HFFc6 (cell line): ENCODE measurements around the gene SPATA45. TPM values are rescaled to one million over a fixed set of nuclear protein-coding genes. Genes with fewer than 3 reads are reported as not detected.

Experiments used
- DNase-seq: peaks from one replicate; pipeline ENCODE4 v3.0.0-alpha.2; 2018
- H3K27ac Mint-ChIP-seq: 2 replicates; pipeline ENCODE4 v1.8.0; 2020; ENCODE audit warnings: mild to moderate bottlenecking, mixed read lengths
- H3K27me3 Mint-ChIP-seq: 2 replicates; pipeline ENCODE4 v1.8.0; 2021; ENCODE audit warnings: mild to moderate bottlenecking, moderate library complexity, mixed read lengths; ENCODE audit not compliant: insufficient read depth
- H3K36me3 Mint-ChIP-seq: 2 replicates; pipeline ENCODE4 v1.8.0; 2021; ENCODE audit warnings: low read depth, mixed read lengths
- H3K4me1 Mint-ChIP-seq: 2 replicates; pipeline ENCODE4 v1.8.0; 2020; ENCODE audit warnings: low read depth, mixed read lengths
- H3K4me3 Mint-ChIP-seq: 2 replicates; pipeline ENCODE4 v1.8.0; 2020; ENCODE audit warnings: mild to moderate bottlenecking, moderate library complexity, mixed read lengths
- H3K9me3 Mint-ChIP-seq: 2 replicates; pipeline ENCODE4 v1.8.0; 2020; ENCODE audit warnings: mild to moderate bottlenecking, mixed read lengths
- total RNA-seq, 6 experiments: library from RNA; stranded (reverse); fragmentation: NEBNext Ultra II Directional; extraction: Animal tissue kit (Norgen Biotek cat#: 25700); gene quantifications; 2 replicates in 1 of 6; 3 replicates in 5 of 6; pipeline ENCODE4 v1.2.3, GENCODE V29; 2021
- TF ChIP-seq, protein P1 (sequence below): fragments of 200-600 bp; sonication (generic); IDR thresholded peaks from 2 replicates; pipeline ENCODE4 v1.5.0; 2021; ENCODE audit warnings: antibody characterized with exemption, mild to moderate bottlenecking

The SPATA45 gene
- total RNA-seq, 6 experiments from 2014 or later = not detected

GRCh38 chr1:212827171-212827776 is 20.2 kb downstream of the SPATA45 start:
- Mint-ChIP-seq H3K4me3 (no peak overlapping the region), H3K27ac (no peak overlapping the region), H3K4me1 (no peaks in the 10 kb centered on the region), H3K27me3 (peaks cover 6% of the 10 kb centered on the region), H3K36me3 (peaks cover 17% of the 10 kb centered on the region), H3K9me3 (peaks cover 27% of the 10 kb centered on the region)
- TF ChIP-seq, protein P1, sequence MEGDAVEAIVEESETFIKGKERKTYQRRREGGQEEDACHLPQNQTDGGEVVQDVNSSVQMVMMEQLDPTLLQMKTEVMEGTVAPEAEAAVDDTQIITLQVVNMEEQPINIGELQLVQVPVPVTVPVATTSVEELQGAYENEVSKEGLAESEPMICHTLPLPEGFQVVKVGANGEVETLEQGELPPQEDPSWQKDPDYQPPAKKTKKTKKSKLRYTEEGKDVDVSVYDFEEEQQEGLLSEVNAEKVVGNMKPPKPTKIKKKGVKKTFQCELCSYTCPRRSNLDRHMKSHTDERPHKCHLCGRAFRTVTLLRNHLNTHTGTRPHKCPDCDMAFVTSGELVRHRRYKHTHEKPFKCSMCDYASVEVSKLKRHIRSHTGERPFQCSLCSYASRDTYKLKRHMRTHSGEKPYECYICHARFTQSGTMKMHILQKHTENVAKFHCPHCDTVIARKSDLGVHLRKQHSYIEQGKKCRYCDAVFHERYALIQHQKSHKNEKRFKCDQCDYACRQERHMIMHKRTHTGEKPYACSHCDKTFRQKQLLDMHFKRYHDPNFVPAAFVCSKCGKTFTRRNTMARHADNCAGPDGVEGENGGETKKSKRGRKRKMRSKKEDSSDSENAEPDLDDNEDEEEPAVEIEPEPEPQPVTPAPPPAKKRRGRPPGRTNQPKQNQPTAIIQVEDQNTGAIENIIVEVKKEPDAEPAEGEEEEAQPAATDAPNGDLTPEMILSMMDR = no peak
- no peak for DNase-seq

- peaks cover 17% of the 10 kb centered on the region for H3K36me3 Mint-ChIP-seq
- H3K4me3 Mint-ChIP-seq = no peak overlapping the region
- no peak for DNase-seq
- no peaks in the 10 kb centered on the region for H3K4me1 Mint-ChIP-seq
- no peak overlapping the region for H3K27ac Mint-ChIP-seq
- TF ChIP-seq, protein P1 = no peak
- peaks cover 6% of the 10 kb centered on the region for H3K27me3 Mint-ChIP-seq
- peaks cover 27% of the 10 kb centered on the region for H3K9me3 Mint-ChIP-seq
These were observed 21.5 kb downstream of the SPATA45 start for GRCh38 chr1:212825798-212826452.

DNA sequence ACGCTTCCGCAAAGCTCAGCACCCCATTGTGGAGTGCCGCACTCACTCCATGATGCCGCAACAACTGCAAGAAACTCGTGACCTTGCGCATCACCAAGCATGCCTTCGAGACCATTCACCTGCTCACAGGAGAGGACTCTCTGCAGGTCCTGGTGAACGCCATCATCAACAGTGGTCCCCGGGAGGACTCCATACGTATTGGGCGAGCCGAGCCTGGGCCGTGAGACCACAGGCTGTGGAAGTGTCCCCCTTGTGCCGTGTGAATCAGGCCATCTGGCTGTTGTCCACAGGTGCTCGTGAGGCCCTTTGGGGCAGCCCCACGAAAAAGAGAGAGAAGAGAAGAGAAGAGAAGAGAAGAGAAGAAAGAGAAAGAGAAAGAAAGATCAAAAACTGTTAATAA is 23.2 kb downstream of the SPATA45 start:
- Mint-ChIP-seq H3K27ac (no peak overlapping the region), H3K4me1 (no peaks in the 10 kb centered on the region), H3K9me3 (peaks cover 27% of the 10 kb centered on the region), H3K36me3 (peaks cover 17% of the 10 kb centered on the region), H3K27me3 (peaks cover 6% of the 10 kb centered on the region), H3K4me3 (no peak overlapping the region)
- no peak for DNase-seq
- TF ChIP-seq, protein P1 = no peak

GRCh38 chr1:212822956-212823355 is 24.5 kb downstream of the SPATA45 start:
- no peak overlapping the region for H3K27ac Mint-ChIP-seq
- no peak for DNase-seq
- peaks cover 6% of the 10 kb centered on the region for H3K27me3 Mint-ChIP-seq
- H3K36me3 Mint-ChIP-seq = peaks cover 17% of the 10 kb centered on the region
- H3K4me1 Mint-ChIP-seq = no peaks in the 10 kb centered on the region
- TF ChIP-seq, protein P1 = no peak
- H3K9me3 Mint-ChIP-seq = peaks cover 27% of the 10 kb centered on the region
- H3K4me3 Mint-ChIP-seq = no peak overlapping the region

DNA sequence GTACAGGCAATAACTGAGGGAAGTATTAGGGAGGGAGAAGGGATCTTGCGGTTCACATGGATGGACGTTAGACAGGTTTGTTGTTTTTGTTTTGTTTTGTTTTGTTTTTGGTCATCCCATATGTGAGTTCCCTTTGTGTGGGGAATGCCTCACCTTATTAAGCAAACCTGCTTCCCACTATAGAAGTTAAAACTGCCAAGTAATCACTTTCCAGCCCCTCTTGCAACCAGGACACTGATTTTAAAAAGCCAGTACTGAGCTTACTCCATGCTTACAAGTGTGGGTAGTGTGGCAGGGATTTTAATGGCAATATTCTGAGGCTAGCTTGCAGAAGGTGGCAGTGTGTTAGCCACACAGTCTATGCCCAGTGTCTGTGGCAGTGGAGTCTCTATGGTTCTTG is 26.5 kb downstream of the SPATA45 start:
- Mint-ChIP-seq H3K4me1 (peaks cover 7% of the 10 kb centered on the region), H3K27me3 (peaks cover 6% of the 10 kb centered on the region), H3K9me3 (peaks cover 17% of the 10 kb centered on the region), H3K36me3 (peaks cover 14% of the 10 kb centered on the region), H3K27ac (no peak overlapping the region), H3K4me3 (no peak overlapping the region)
- TF ChIP-seq, protein P1 = no peak
- no peak for DNase-seq
